Breast epithelium (tissue), 3 donors: ENCODE results near the gene PTPRN2.

Experiments used
- POLR2AphosphoS5 ChIP-seq, 3 donors: sonication (generic); formaldehyde crosslinking; IDR thresholded peaks; one replicate each; pipeline ENCODE4 v1.6.1; 2017; ENCODE audit warnings: antibody characterized with exemption in 3 of 3
- TF ChIP-seq, protein P1 (sequence below), 3 donors: fragments of 450-650 bp; IDR thresholded peaks; one replicate each; pipeline ENCODE4 v1.5.1; 2016 to 2017; ENCODE audit warnings: antibody characterized with exemption in 3 of 3, mild to moderate bottlenecking in 3 of 3, moderate library complexity in 3 of 3

DNA sequence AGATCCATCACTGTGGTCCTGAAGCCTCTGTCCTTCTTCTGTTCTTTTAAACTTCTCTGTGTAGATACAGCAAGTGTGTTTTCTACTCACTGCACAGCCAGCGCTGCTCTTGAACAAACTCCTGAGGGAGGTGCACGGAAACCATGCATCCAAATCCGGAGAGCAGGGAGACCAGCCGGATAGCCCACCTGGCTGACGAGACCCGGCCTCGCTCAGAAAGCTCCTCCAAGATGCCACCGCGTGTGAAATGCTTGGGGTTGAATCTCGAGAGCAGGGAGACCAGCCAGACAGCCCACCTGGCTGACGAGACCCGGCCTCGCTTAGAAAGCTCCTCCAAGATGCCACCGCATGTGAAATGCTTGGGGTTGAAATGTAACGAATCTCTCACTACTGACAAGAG is 602.0 kb downstream of the PTPRN2 start:
- TF ChIP-seq, protein P1, sequence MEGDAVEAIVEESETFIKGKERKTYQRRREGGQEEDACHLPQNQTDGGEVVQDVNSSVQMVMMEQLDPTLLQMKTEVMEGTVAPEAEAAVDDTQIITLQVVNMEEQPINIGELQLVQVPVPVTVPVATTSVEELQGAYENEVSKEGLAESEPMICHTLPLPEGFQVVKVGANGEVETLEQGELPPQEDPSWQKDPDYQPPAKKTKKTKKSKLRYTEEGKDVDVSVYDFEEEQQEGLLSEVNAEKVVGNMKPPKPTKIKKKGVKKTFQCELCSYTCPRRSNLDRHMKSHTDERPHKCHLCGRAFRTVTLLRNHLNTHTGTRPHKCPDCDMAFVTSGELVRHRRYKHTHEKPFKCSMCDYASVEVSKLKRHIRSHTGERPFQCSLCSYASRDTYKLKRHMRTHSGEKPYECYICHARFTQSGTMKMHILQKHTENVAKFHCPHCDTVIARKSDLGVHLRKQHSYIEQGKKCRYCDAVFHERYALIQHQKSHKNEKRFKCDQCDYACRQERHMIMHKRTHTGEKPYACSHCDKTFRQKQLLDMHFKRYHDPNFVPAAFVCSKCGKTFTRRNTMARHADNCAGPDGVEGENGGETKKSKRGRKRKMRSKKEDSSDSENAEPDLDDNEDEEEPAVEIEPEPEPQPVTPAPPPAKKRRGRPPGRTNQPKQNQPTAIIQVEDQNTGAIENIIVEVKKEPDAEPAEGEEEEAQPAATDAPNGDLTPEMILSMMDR (IDR thresholded peaks at IDR 0.05), result no peak
- no peak for TF ChIP-seq POLR2AphosphoS5 (IDR thresholded peaks at IDR 0.05)
